GM23338 (cell line): ENCODE measurements around the gene RAB44. TPM values are rescaled to one million over a fixed set of nuclear protein-coding genes. Genes with fewer than 3 reads are reported as not detected.

ENCODE experiments used
- ATAC-seq: fragments of 200-7000 bp; cut with Tn5 transposase; 3 replicates; pipeline ENCODE4 v1.9.1; 2020
- DNase-seq: peaks from one replicate; pipeline ENCODE4 v3.0.0-alpha.2; 2015; ENCODE audit warnings: low spot score
- H2AFZ ChIP-seq: fragments of 200-600 bp; sonication (generic); 2 replicates; pipeline ENCODE4 v1.8.0; 2016; ENCODE audit warnings: antibody characterized with exemption, mild to moderate bottlenecking, moderate library complexity
- H3F3A ChIP-seq: fragments of 200-600 bp; sonication (generic); replicated peaks from 2 replicates; pipeline ENCODE4 v1.8.0; 2017; ENCODE audit warnings: antibody characterized with exemption, mixed run types, low read depth
- H3K27ac ChIP-seq: fragments of 200-600 bp; sonication (generic); 2 replicates; pipeline ENCODE4 v1.6.1; 2016; ENCODE audit warnings: low read depth
- H3K27me3 ChIP-seq: fragments of 200-600 bp; sonication (generic); 2 replicates; pipeline ENCODE4 v1.8.0; 2016; ENCODE audit warnings: mild to moderate bottlenecking, mixed run types, moderate library complexity; ENCODE audit not compliant: insufficient read depth
- H3K36me3 ChIP-seq: fragments of 200-600 bp; sonication (generic); 2 replicates; pipeline ENCODE4 v1.8.0; 2016; ENCODE audit warnings: mild to moderate bottlenecking; ENCODE audit not compliant: insufficient read depth
- H3K4me1 ChIP-seq: fragments of 200-600 bp; sonication (generic); 2 replicates; pipeline ENCODE4 v1.8.0; 2016; ENCODE audit warnings: mild to moderate bottlenecking, moderate library complexity; ENCODE audit not compliant: insufficient read depth
- H3K4me2 ChIP-seq: fragments of 200-600 bp; sonication (generic); 2 replicates; pipeline ENCODE4 v1.7.1; 2017; ENCODE audit warnings: mixed run types
- H3K4me3 ChIP-seq: fragments of 200-600 bp; sonication (generic); 2 replicates; pipeline ENCODE4 v1.6.1; 2016; ENCODE audit warnings: mixed run types
- H3K79me2 ChIP-seq: fragments of 200-600 bp; sonication (generic); replicated peaks from 2 replicates; pipeline ENCODE4 v1.8.0; 2017; ENCODE audit warnings: mild to moderate bottlenecking; ENCODE audit not compliant: insufficient read depth
- H3K9me2 ChIP-seq: fragments of 200-600 bp; sonication (generic); 2 replicates; pipeline ENCODE4 v1.8.0; 2017; ENCODE audit not compliant: insufficient read depth
- H4K20me1 ChIP-seq: fragments of 200-600 bp; sonication (generic); replicated peaks from 2 replicates; pipeline ENCODE4 v1.8.0; 2017; ENCODE audit warnings: mild to moderate bottlenecking; ENCODE audit not compliant: insufficient read depth
- H3K27ac Mint-ChIP-seq: 2 replicates; pipeline ENCODE4 v1.8.0; 2020; ENCODE audit warnings: inconsistent platforms, mild to moderate bottlenecking, moderate library complexity, mixed read lengths
- H3K27me3 Mint-ChIP-seq: 3 replicates; pipeline ENCODE4 v1.8.0; 2022; ENCODE audit warnings: low read depth, mild to moderate bottlenecking, moderate library complexity, mixed read lengths, inconsistent platforms; ENCODE audit not compliant: insufficient read depth, poor library complexity
- H3K36me3 Mint-ChIP-seq: 3 replicates; pipeline ENCODE4 v1.8.0; 2021; ENCODE audit warnings: low read depth, mild to moderate bottlenecking, inconsistent platforms, moderate library complexity, mixed read lengths
- H3K4me1 Mint-ChIP-seq: 3 replicates; pipeline ENCODE4 v1.8.0; 2020; ENCODE audit warnings: mild to moderate bottlenecking, inconsistent platforms, mixed read lengths
- H3K4me3 Mint-ChIP-seq: 3 replicates; pipeline ENCODE4 v1.8.0; 2021; ENCODE audit warnings: moderate library complexity, mild to moderate bottlenecking, inconsistent platforms, mixed read lengths
- H3K9me3 Mint-ChIP-seq: 3 replicates; pipeline ENCODE4 v1.8.0; 2020; ENCODE audit warnings: moderate library complexity, mild to moderate bottlenecking, inconsistent platforms, mixed read lengths
- CTCF ChIP-seq, 2 experiments: fragments of 200-600 bp in 1 of 2; sonication (generic) in 1 of 2; conservative IDR thresholded peaks; 2 replicates each; pipeline versions ENCODE4 v1.5.1 to v1.6.1; 2016 to 2017; ENCODE audit warnings: antibody characterized with exemption in 2 of 2, low read depth in 2 of 2, mild to moderate bottlenecking in 2 of 2, moderate library complexity in 1 of 2
- ETS1 ChIP-seq: IDR thresholded peaks from 2 replicates; pipeline ENCODE4 v1.6.1; 2016; ENCODE audit warnings: antibody characterized with exemption
- EZH2phosphoT487 ChIP-seq: fragments of 200-600 bp; sonication (generic); IDR thresholded peaks from one replicate; pipeline ENCODE4 v1.8.1; 2018; ENCODE audit warnings: antibody characterized with exemption; ENCODE audit not compliant: unreplicated experiment
- POLR2AphosphoS5 ChIP-seq: IDR thresholded peaks from 2 replicates; pipeline ENCODE4 v1.6.1; 2016; ENCODE audit warnings: antibody characterized with exemption, low read depth
- REST ChIP-seq: IDR thresholded peaks from one replicate; pipeline ENCODE4 v1.6.1; 2018; ENCODE audit warnings: antibody characterized with exemption; ENCODE audit not compliant: unreplicated experiment
- ZNF114 ChIP-seq: fragments of 250-450 bp; sonication (Bioruptor Pico); IDR thresholded peaks from 2 replicates; pipeline ENCODE4 v1.5.0; 2020; ENCODE audit warnings: mild to moderate bottlenecking, moderate library complexity
- ZNF331 ChIP-seq: fragments of 250-450 bp; sonication (Bioruptor Pico); IDR thresholded peaks from 2 replicates; pipeline ENCODE4 v1.5.0; 2020; ENCODE audit warnings: low read depth, mild to moderate bottlenecking, moderate library complexity
- ZNF462 ChIP-seq: fragments of 250-450 bp; sonication (Bioruptor Pico); IDR thresholded peaks from 2 replicates; pipeline ENCODE4 v1.5.0; 2020; ENCODE audit warnings: mild to moderate bottlenecking, moderate library complexity
- polyA plus RNA-seq: library from polyadenylated mRNA; unstranded; fragments of >200 nt; fragmentation: Nextera tagmentation; extraction: Ambion mirVana; gene quantifications from 2 replicates; pipeline ENCODE4 v1.2.1, GENCODE V29; 2016
- total RNA-seq: library from RNA; depleted of rRNA; stranded (reverse); fragments of >200 nt; shearing (Covaris generic); gene quantifications from 2 replicates; pipeline ENCODE4 v1.2.3, GENCODE V29; 2014

Gene RAB44
- total and polyA plus RNA-seq, 2 experiments from 2014 or later: not detected

DNA sequence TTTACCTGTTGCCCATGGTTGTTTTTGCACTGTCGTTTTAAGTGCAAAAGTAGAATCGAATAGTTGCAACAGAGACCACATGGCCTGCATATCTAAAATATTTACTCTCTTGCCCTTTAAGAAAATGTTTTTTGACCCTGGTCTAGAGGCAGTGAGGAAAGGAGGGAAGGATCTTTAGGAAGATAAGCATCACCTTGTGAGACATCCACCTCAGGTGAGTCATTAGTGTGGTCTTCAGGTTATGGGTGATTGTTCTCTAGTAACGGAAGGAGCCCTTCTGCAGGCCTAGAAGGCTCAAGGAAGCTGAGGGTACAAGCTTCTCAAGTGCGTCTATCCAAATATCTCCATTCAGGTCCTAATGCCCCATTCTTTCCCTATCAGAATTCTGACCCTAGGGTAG is 6.6 kb upstream of the RAB44 start:
- Histone ChIP-seq H4K20me1 (no peaks in the 10 kb centered on the region; the same call in 1 of the 2 replicates), H3F3A (no peaks in the 10 kb centered on the region), H3K9me2 (no peaks in the 10 kb centered on the region), H3K27me3 (no peaks in the 10 kb centered on the region), H2AFZ (no peak overlapping the region), H3K4me3 (no peak overlapping the region), H3K27ac (no peak overlapping the region), H3K4me1 (no peaks in the 10 kb centered on the region), H3K79me2 (no peaks in the 10 kb centered on the region), H3K4me2 (no peak overlapping the region), H3K36me3 (peaks cover 7% of the 10 kb centered on the region; the same call in 1 of the 2 replicates)
- no peak for DNase-seq
- no peak for TF ChIP-seq EZH2phosphoT487
- TF ChIP-seq ZNF462 (CRISPR knock-in tag): no peak
- no peak for TF ChIP-seq REST
- TF ChIP-seq CTCF (conservative IDR thresholded peaks at IDR 0.05; ENCODE audit: low read depth in 2 of 2): no peak
- TF ChIP-seq ETS1: no peak
- TF ChIP-seq ZNF331 (CRISPR knock-in tag): no peak
- TF ChIP-seq POLR2AphosphoS5: no peak
- no peak for TF ChIP-seq ZNF114
- no peak for ATAC-seq
- Mint-ChIP-seq H3K9me3 (no peaks in the 10 kb centered on the region), H3K27me3 (peaks cover 5% of the 10 kb centered on the region), H3K4me1 (peaks cover 2% of the 10 kb centered on the region; the same call in 2 of the 3 replicates), H3K27ac (no peak overlapping the region), H3K36me3 (peaks cover 10% of the 10 kb centered on the region), H3K4me3 (no peak overlapping the region)
